C4-2B (cell line): Measurements from ENCODE around the gene MTA3.

Source experiments
- ZFX ChIP-seq: fragments of 450-650 bp; IDR thresholded peaks from 2 replicates; pipeline ENCODE4 v1.6.1; 2017
- TF ChIP-seq, protein P1 (sequence below): fragments of 450-650 bp; conservative IDR thresholded peaks from 2 replicates; pipeline ENCODE4 v1.5.1; 2017; ENCODE audit warnings: mild to moderate bottlenecking

DNA sequence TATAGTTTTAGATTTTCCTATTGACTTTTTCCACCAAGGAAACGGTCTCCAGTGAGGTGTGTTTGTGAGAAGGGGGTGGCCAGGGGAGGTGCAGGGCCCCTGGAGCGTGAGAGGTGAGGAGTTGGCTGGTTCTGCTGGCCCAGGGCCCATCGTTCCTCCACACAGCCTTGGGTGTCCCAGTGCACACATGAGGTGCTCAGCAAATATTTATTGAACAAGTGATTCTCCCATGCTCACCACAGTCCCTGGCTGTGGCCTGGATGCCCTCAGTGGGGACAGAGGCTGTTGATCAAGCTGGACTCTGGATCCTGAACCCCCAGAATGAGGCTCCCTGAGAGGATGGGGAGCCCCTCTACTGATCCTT lies 219.0 kb downstream of the MTA3 start:
- TF ChIP-seq, protein P1, sequence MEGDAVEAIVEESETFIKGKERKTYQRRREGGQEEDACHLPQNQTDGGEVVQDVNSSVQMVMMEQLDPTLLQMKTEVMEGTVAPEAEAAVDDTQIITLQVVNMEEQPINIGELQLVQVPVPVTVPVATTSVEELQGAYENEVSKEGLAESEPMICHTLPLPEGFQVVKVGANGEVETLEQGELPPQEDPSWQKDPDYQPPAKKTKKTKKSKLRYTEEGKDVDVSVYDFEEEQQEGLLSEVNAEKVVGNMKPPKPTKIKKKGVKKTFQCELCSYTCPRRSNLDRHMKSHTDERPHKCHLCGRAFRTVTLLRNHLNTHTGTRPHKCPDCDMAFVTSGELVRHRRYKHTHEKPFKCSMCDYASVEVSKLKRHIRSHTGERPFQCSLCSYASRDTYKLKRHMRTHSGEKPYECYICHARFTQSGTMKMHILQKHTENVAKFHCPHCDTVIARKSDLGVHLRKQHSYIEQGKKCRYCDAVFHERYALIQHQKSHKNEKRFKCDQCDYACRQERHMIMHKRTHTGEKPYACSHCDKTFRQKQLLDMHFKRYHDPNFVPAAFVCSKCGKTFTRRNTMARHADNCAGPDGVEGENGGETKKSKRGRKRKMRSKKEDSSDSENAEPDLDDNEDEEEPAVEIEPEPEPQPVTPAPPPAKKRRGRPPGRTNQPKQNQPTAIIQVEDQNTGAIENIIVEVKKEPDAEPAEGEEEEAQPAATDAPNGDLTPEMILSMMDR: no peak
- no peak for TF ChIP-seq ZFX
